B cell (primary cell): Measurements from ENCODE around the gene ZFYVE9. TPM values are rescaled to one million over a fixed set of nuclear protein-coding genes. Genes with fewer than 3 reads are reported as not detected.

Experiments
- ATAC-seq: fragments of 200-7000 bp; cut with Tn5 transposase; one replicate; pipeline ENCODE4 v1.10.0; 2021; ENCODE audit warnings: low read depth, mild to moderate bottlenecking, moderate number of reproducible peaks, moderate library complexity
- CTCF ChIA-PET: fragments of 350-600 bp; sonication (Branson Sonifier 250); formaldehyde crosslinking; loops from one replicate; lab custom pipeline; 2021; ENCODE audit warnings: antibody characterized with exemption, inconsistent platforms; lab: Charles Lee
- POLR2A ChIA-PET: fragments of 350-600 bp; sonication (Branson Sonifier 250); formaldehyde crosslinking; loops from one replicate; lab custom pipeline; 2021; ENCODE audit warnings: antibody characterized with exemption; lab: Charles Lee
- DNase-seq: peaks from one replicate; pipeline ENCODE4 v3.0.0; 2013
- H2AFZ ChIP-seq: 2 replicates; pipeline ENCODE4 v1.6.1; 2012; ENCODE audit warnings: mild to moderate bottlenecking, low read depth, low read length; ENCODE audit not compliant: insufficient read depth, poor library complexity, severe bottlenecking
- H3K27ac ChIP-seq, 2 donors: 1 replicate in 1 of 2; 2 replicates in 1 of 2; pipeline ENCODE4 v1.5.1; 2012 to 2013; ENCODE audit warnings: low read length in 2 of 2, mild to moderate bottlenecking in 2 of 2, moderate library complexity in 1 of 2
- H3K27me3 ChIP-seq, 4 experiments: fragments of 200-600 bp in 1 of 4; sonication (generic) in 1 of 4; replicated peaks in 1 of 4; 1 replicate in 2 of 4; 2 replicates in 2 of 4; pipeline versions ENCODE4 v1.6.1 to v1.7.0; 2013 to 2016; ENCODE audit warnings: low read length in 3 of 4, mild to moderate bottlenecking in 2 of 4, mixed read lengths in 1 of 4, moderate library complexity in 1 of 4; ENCODE audit not compliant: insufficient read depth in 4 of 4, control insufficient read depth in 3 of 4; ENCODE audit errors: control extremely low read depth in 1 of 4
- H3K36me3 ChIP-seq, 2 experiments: replicated peaks in 1 of 2; 1 replicate in 1 of 2; 2 replicates in 1 of 2; pipeline versions ENCODE4 v1.6.1 to v1.7.1; 2013; ENCODE audit warnings: low read length in 1 of 2; ENCODE audit not compliant: insufficient read depth in 2 of 2, control insufficient read depth in 1 of 2; ENCODE audit errors: control extremely low read depth in 1 of 2, extremely low read depth in 1 of 2
- H3K4me1 ChIP-seq, 2 donors: fragments of 200-600 bp in 1 of 2; sonication (generic) in 1 of 2; 1 replicate in 1 of 2; 2 replicates in 1 of 2; pipeline versions ENCODE4 v1.5.1 to v1.6.1; 2013 to 2017; ENCODE audit warnings: low read length in 2 of 2; ENCODE audit not compliant: control insufficient read depth in 2 of 2, insufficient read depth in 2 of 2
- H3K4me2 ChIP-seq: replicated peaks from 2 replicates; pipeline ENCODE3; 2012; ENCODE audit warnings: mild to moderate bottlenecking, low read depth, low read length; ENCODE audit not compliant: poor library complexity, severe bottlenecking
- H3K4me3 ChIP-seq, 5 experiments: fragments of 200-600 bp in 1 of 5; sonication (generic) in 1 of 5; 1 replicate in 3 of 5; 2 replicates in 2 of 5; pipeline versions ENCODE4 v1.5.1 to v1.7.0; 2011 to 2016; ENCODE audit warnings: low read length in 4 of 5, mild to moderate bottlenecking in 4 of 5, low read depth in 2 of 5, control low read depth in 1 of 5, moderate library complexity in 1 of 5; ENCODE audit not compliant: insufficient read depth in 1 of 5; ENCODE audit errors: control extremely low read depth in 1 of 5, extremely low read depth in 1 of 5
- H3K79me2 ChIP-seq: fragments of 200-600 bp; sonication (generic); one replicate; pipeline ENCODE4 v1.6.0; 2016; ENCODE audit warnings: low read length; ENCODE audit not compliant: control insufficient read depth, insufficient read depth
- H3K9ac ChIP-seq: fragments of 200-600 bp; sonication (generic); 2 replicates; pipeline ENCODE4 v1.6.1; 2017; ENCODE audit warnings: mild to moderate bottlenecking, low read length, moderate library complexity
- H3K9me3 ChIP-seq, 3 donors: one replicate each; pipeline versions ENCODE4 v1.6.1 to v1.7.1; 2013; ENCODE audit warnings: low read length in 2 of 3; ENCODE audit not compliant: control insufficient read depth in 2 of 3, insufficient read depth in 1 of 3; ENCODE audit errors: control extremely low read depth in 1 of 3
- H4K20me1 ChIP-seq: 2 replicates; pipeline ENCODE4 v1.6.0; 2012; ENCODE audit warnings: mild to moderate bottlenecking, low read length; ENCODE audit not compliant: insufficient read depth, control insufficient read depth, poor library complexity, severe bottlenecking
- H3K27ac Mint-ChIP-seq: one replicate; pipeline ENCODE4 v1.8.0; 2021; ENCODE audit warnings: mixed read lengths
- H3K27me3 Mint-ChIP-seq: one replicate; pipeline ENCODE4 v1.8.0; 2021; ENCODE audit warnings: mixed read lengths
- H3K4me1 Mint-ChIP-seq: one replicate; pipeline ENCODE4 v1.8.0; 2021; ENCODE audit warnings: mixed read lengths
- H3K4me3 Mint-ChIP-seq: one replicate; pipeline ENCODE4 v1.8.0; 2021; ENCODE audit warnings: mixed read lengths
- H3K9me3 Mint-ChIP-seq: one replicate; pipeline ENCODE4 v1.8.0; 2022; ENCODE audit warnings: mixed read lengths; ENCODE audit not compliant: insufficient read depth
- EZH2 ChIP-seq: IDR thresholded peaks from 2 replicates; pipeline ENCODE4 v1.6.1; 2012; ENCODE audit warnings: borderline replicate concordance, low read depth, mild to moderate bottlenecking, moderate library complexity, low read length; ENCODE audit not compliant: insufficient read depth, poor library complexity, severe bottlenecking
- WGBS: methylation state at CpG from one replicate; pipeline ENCODE4 v1.1.5; 2013; ENCODE audit warnings: missing lambda C conversion rate; ENCODE audit not compliant: insufficient coverage; 5-methylcytosine and 5-hydroxymethylcytosine counted together
- intact Hi-C: fragments of 100-400 bp; cut with micrococcal nuclease; formaldehyde crosslinking; loops from one replicate; pipeline ENCODE4 v1.10.0; 2022
- polyA plus RNA-seq: library from polyadenylated mRNA; depleted of rRNA; stranded (reverse); fragments of >200 nt; gene quantifications from 2 replicates; pipeline ENCODE4 v1.2.3, GENCODE V29; 2012
- total RNA-seq, 2 donors: library from RNA; stranded (reverse); fragments of 120-200 nt in 1 of 2; gene quantifications; 1 replicate in 1 of 2; 2 replicates in 1 of 2; pipeline versions ENCODE4 v1.2.3 to v1.2.4, GENCODE V29; 2013 to 2022
- TF ChIP-seq, protein P1 (sequence below): fragments of 200-600 bp; IDR thresholded peaks from one replicate; pipeline ENCODE4 v1.8.0; 2022; ENCODE audit warnings: antibody characterized with exemption, mild to moderate bottlenecking

Gene ZFYVE9
- total and polyA plus RNA-seq, 2 donors (not counting 1 experiment from before 2014, with no cell fraction given) = 0.16 to 3.3 TPM

DNA sequence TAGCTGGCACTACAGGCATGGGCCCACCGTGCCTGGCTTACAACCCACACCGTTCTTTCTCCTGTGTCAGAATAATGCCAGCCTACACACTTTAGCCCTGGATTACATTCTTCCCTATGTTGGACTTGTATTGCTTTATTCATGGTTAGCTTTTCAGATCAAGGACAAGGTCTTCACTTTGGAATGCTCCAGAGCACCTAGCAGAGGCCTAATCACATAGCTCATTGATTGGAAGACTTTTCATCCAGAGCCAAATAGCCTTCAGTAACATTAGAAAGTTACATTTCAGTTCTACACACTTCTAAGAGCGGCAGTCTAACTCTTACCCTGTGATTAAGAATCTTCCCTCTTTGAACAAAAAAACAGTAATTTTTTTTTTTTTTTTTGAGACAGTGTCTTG, 29.4 kb upstream of the ZFYVE9 start:
- no peaks in the 10 kb centered on the region for H4K20me1 ChIP-seq
- WGBS = 100% methylated on average over 2 of the region's 3 CpGs
- no peak overlapping the region for H3K9ac ChIP-seq

DNA sequence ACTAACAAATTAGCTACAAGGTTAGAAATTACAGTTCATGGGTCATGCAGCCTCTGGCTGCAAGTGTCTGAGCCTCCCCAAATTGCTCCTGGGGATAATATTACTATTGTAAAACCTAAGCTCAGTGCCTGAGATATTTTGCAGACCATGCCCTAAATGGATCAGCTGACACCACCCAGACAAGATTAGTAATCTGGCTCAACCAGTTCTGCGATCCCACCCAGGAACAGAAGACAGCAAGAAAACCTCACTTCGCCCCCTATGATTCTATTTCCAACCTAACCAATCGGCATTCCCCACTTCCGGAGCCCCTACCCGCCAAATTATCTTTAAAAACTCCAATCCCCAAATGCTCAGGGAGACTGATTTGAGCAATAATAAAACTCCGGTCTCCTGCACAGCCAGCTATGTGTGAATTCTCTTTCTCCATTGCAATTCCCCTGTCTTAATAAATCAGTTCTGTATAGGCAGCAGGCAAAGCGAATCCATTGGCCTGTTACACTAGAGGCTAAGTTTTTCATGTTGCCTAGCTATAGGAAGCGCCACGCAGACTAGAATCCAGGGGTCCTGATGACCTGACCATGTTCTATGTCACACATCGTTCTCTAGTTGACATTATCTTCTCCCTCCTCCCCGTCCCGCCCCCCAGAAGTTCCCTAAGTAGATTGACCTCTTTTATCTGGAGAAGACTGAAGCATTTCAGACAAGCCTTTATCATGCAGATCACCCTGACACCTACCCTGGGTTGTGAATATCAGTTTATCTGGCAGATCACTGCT, 22.4 kb upstream of the ZFYVE9 start:
- ChIA-PET CTCF (no interaction called here), POLR2A (no interaction called here)
- peaks cover 23% of the 10 kb centered on the region for H3K27me3 Mint-ChIP-seq

More for the DNA sequence above, 29.4 kb upstream of the ZFYVE9 start:
- no peaks in the 10 kb centered on the region for H3K36me3 ChIP-seq
- CTCF ChIA-PET = no interaction called here
- no peak overlapping the region for H3K4me3 Mint-ChIP-seq
- H3K27me3 Mint-ChIP-seq = peaks cover 4% of the 10 kb centered on the region
- no peak overlapping the region for H2AFZ ChIP-seq
- TF ChIP-seq EZH2 = no peak
- TF ChIP-seq, protein P1, sequence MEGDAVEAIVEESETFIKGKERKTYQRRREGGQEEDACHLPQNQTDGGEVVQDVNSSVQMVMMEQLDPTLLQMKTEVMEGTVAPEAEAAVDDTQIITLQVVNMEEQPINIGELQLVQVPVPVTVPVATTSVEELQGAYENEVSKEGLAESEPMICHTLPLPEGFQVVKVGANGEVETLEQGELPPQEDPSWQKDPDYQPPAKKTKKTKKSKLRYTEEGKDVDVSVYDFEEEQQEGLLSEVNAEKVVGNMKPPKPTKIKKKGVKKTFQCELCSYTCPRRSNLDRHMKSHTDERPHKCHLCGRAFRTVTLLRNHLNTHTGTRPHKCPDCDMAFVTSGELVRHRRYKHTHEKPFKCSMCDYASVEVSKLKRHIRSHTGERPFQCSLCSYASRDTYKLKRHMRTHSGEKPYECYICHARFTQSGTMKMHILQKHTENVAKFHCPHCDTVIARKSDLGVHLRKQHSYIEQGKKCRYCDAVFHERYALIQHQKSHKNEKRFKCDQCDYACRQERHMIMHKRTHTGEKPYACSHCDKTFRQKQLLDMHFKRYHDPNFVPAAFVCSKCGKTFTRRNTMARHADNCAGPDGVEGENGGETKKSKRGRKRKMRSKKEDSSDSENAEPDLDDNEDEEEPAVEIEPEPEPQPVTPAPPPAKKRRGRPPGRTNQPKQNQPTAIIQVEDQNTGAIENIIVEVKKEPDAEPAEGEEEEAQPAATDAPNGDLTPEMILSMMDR = no peak
- no peak for DNase-seq
- no peak overlapping the region for H3K4me3 ChIP-seq
- intact Hi-C loops = no loop called here
- no peak overlapping the region for H3K27ac ChIP-seq
- no peak overlapping the region for H3K4me2 ChIP-seq
- H3K4me1 ChIP-seq = no peaks in the 10 kb centered on the region
- no peak overlapping the region for H3K27ac Mint-ChIP-seq
- no peaks in the 10 kb centered on the region for H3K79me2 ChIP-seq
- H3K9me3 ChIP-seq = no peaks in the 10 kb centered on the region
- H3K4me1 Mint-ChIP-seq = peaks cover 3% of the 10 kb centered on the region
- H3K9me3 Mint-ChIP-seq = no peaks in the 10 kb centered on the region
- no peaks in the 10 kb centered on the region for H3K27me3 ChIP-seq
- ATAC-seq = no peak
- POLR2A ChIA-PET = no interaction called here

More for the DNA sequence above, 22.4 kb upstream of the ZFYVE9 start:
- Histone ChIP-seq H3K4me2 (no peak overlapping the region), H3K27ac (no peak overlapping the region), H3K79me2 (no peaks in the 10 kb centered on the region), H3K27me3 (peaks cover 0 to 3% (median 0%) of the 10 kb centered on the region in 4 experiments), H2AFZ (no peak overlapping the region), H3K4me3 (no peak overlapping the region), H3K4me1 (no peaks in the 10 kb centered on the region), H3K36me3 (no peaks in the 10 kb centered on the region), H3K9ac (no peak overlapping the region), H3K9me3 (no peaks in the 10 kb centered on the region), H4K20me1 (no peaks in the 10 kb centered on the region)
- TF ChIP-seq EZH2 = no peak
- no peaks in the 10 kb centered on the region for H3K9me3 Mint-ChIP-seq
- WGBS = 95% methylated on average over 11 of the region's 12 CpGs
- H3K4me1 Mint-ChIP-seq = no peaks in the 10 kb centered on the region
- DNase-seq (no peak), ATAC-seq (no peak)
- no peak overlapping the region for H3K27ac Mint-ChIP-seq
- intact Hi-C loops = no loop called here
- H3K4me3 Mint-ChIP-seq = no peak overlapping the region
